KMS-11 (cell line): ENCODE measurements around the gene FAXC.

Source experiments
- H2AFZ ChIP-seq: fragments of 200-600 bp; sonication (generic); 2 replicates; pipeline ENCODE4 v1.6.1; 2016; ENCODE audit warnings: antibody characterized with exemption, mixed run types, low read depth
- H3K27ac ChIP-seq: fragments of 200-600 bp; sonication (generic); 2 replicates; pipeline ENCODE4 v1.6.1; 2016; ENCODE audit warnings: mild to moderate bottlenecking, mixed run types
- H3K27me3 ChIP-seq: fragments of 200-600 bp; sonication (generic); 2 replicates; pipeline ENCODE4 v1.6.1; 2017; ENCODE audit warnings: mild to moderate bottlenecking, low read depth, mixed run types, moderate library complexity; ENCODE audit not compliant: insufficient read depth
- H3K36me3 ChIP-seq: fragments of 200-600 bp; sonication (generic); 2 replicates; pipeline ENCODE4 v1.6.1; 2017; ENCODE audit warnings: mild to moderate bottlenecking, mixed run types; ENCODE audit not compliant: insufficient read depth
- H3K4me1 ChIP-seq: fragments of 200-600 bp; sonication (generic); 2 replicates; pipeline ENCODE4 v1.6.1; 2016; ENCODE audit warnings: mild to moderate bottlenecking, low read depth, mixed run types; ENCODE audit not compliant: poor library complexity, severe bottlenecking
- H3K4me2 ChIP-seq: fragments of 200-600 bp; sonication (generic); 2 replicates; pipeline ENCODE4 v1.7.0; 2016; ENCODE audit warnings: mild to moderate bottlenecking, mixed run types
- H3K4me3 ChIP-seq: fragments of 200-600 bp; sonication (generic); IDR thresholded peaks from 2 replicates; pipeline ENCODE4 v1.6.1; 2017; ENCODE audit warnings: low read depth, low read length, mixed read lengths; ENCODE audit not compliant: insufficient read depth
- H3K79me2 ChIP-seq: fragments of 200-600 bp; sonication (generic); 2 replicates; pipeline ENCODE4 v1.6.1; 2016; ENCODE audit warnings: low read depth, mixed run types; ENCODE audit not compliant: insufficient read depth
- H3K9ac ChIP-seq: fragments of 200-600 bp; sonication (generic); 2 replicates; pipeline ENCODE4 v1.6.1; 2016; ENCODE audit warnings: mild to moderate bottlenecking, mixed run types
- H4K20me1 ChIP-seq: fragments of 200-600 bp; sonication (generic); 2 replicates; pipeline ENCODE4 v1.6.1; 2016; ENCODE audit warnings: mild to moderate bottlenecking, mixed run types; ENCODE audit not compliant: insufficient read depth
- CTCF ChIP-seq: fragments of 200-600 bp; sonication (generic); conservative IDR thresholded peaks from 2 replicates; pipeline ENCODE4 v1.6.1; 2017; ENCODE audit warnings: low read depth, mild to moderate bottlenecking, antibody characterized with exemption, low read length, moderate library complexity, mixed read lengths

The FAXC gene

GRCh38 chr6:99348288-99349170 is 945 bp downstream of the FAXC start:
- H3K4me1 ChIP-seq, result no peaks in the 10 kb centered on the region
- no peak overlapping the region for H3K27ac ChIP-seq
- no peaks in the 10 kb centered on the region for H3K27me3 ChIP-seq
- H2AFZ ChIP-seq, result no peak overlapping the region
- H3K9ac ChIP-seq, result no peak overlapping the region
- H4K20me1 ChIP-seq, result no peaks in the 10 kb centered on the region
- H3K4me2 ChIP-seq, result no peak overlapping the region
- no peak overlapping the region for H3K4me3 ChIP-seq
- H3K79me2 ChIP-seq, result no peaks in the 10 kb centered on the region
- TF ChIP-seq CTCF, result no peak
- H3K36me3 ChIP-seq, result no peaks in the 10 kb centered on the region

- Histone ChIP-seq H4K20me1 (no peaks in the 10 kb centered on the region), H3K27me3 (no peaks in the 10 kb centered on the region), H3K4me3 (no peak overlapping the region), H3K79me2 (no peaks in the 10 kb centered on the region), H3K9ac (no peak overlapping the region), H3K36me3 (no peaks in the 10 kb centered on the region), H3K4me1 (no peaks in the 10 kb centered on the region), H3K4me2 (no peak overlapping the region), H2AFZ (no peak overlapping the region), H3K27ac (no peak overlapping the region)
- TF ChIP-seq CTCF, result no peak
These were observed 1.7 kb downstream of the FAXC start for GRCh38 chr6:99347804-99348203.

- H3K4me3 ChIP-seq, result no peak overlapping the region
- H3K36me3 ChIP-seq, result no peaks in the 10 kb centered on the region
- H2AFZ ChIP-seq, result no peak overlapping the region
- no peaks in the 10 kb centered on the region for H3K27me3 ChIP-seq
- H3K79me2 ChIP-seq, result no peaks in the 10 kb centered on the region
- no peak overlapping the region for H3K4me2 ChIP-seq
- TF ChIP-seq CTCF, result no peak
- no peaks in the 10 kb centered on the region for H4K20me1 ChIP-seq
- no peak overlapping the region for H3K9ac ChIP-seq
- H3K4me1 ChIP-seq, result no peaks in the 10 kb centered on the region
- H3K27ac ChIP-seq, result no peak overlapping the region
These were observed 2.9 kb downstream of the FAXC start for GRCh38 chr6:99346595-99346994.

- H3K4me3 ChIP-seq, result no peak overlapping the region
- no peaks in the 10 kb centered on the region for H3K36me3 ChIP-seq
- H3K9ac ChIP-seq, result no peak overlapping the region
These were observed 4.3 kb downstream of the FAXC start for GRCh38 chr6:99345164-99345563.

More at GRCh38 chr6:99345164-99345563, 4.3 kb downstream of the FAXC start:
- Histone ChIP-seq H3K27ac (no peak overlapping the region), H3K27me3 (no peaks in the 10 kb centered on the region), H3K4me1 (no peaks in the 10 kb centered on the region), H3K4me2 (no peak overlapping the region), H2AFZ (no peak overlapping the region), H3K79me2 (no peaks in the 10 kb centered on the region), H4K20me1 (no peaks in the 10 kb centered on the region)
- TF ChIP-seq CTCF, result no peak
